OCI-LY7 (cell line): ENCODE measurements around the gene RIMS3.
A peak's percentile ranks its signal among the peaks of the same experiment; 100 is the strongest.

ENCODE experiments used
- EZH2phosphoT487 ChIP-seq: fragments of 200-600 bp; sonication (generic); IDR thresholded peaks from 2 replicates; pipeline ENCODE4 v1.6.1; 2018; ENCODE audit warnings: low read depth, borderline replicate concordance, mild to moderate bottlenecking, mixed run types, antibody characterized with exemption, low read length, moderate library complexity, mixed read lengths
- TF ChIP-seq, protein P1 (sequence below): fragments of 200-600 bp; sonication (generic); conservative IDR thresholded peaks from 2 replicates; pipeline ENCODE4 v1.5.1; 2014; ENCODE audit warnings: mild to moderate bottlenecking, antibody characterized with exemption, low read length, moderate library complexity, mixed read lengths

DNA sequence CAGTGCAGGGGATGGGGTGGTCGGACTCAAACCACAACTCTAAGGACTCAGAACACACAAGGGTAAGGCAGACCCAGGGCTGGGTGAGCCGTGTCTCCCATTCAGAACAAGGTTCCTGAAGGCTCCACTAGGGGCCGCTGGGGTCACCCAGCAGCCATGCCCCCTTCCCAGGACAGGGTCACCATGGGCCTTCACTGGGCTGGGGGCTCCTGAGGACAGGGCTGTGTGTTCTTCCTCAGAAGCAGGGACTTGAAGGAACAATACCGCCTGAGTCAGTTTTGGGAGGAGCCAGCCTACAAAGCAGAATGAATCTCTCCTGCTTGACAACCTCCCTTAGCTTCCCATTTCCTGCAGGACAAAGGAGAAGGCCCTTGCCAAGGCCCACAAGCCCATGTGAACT is 15.4 kb downstream of the RIMS3 start:
- TF ChIP-seq, protein P1, sequence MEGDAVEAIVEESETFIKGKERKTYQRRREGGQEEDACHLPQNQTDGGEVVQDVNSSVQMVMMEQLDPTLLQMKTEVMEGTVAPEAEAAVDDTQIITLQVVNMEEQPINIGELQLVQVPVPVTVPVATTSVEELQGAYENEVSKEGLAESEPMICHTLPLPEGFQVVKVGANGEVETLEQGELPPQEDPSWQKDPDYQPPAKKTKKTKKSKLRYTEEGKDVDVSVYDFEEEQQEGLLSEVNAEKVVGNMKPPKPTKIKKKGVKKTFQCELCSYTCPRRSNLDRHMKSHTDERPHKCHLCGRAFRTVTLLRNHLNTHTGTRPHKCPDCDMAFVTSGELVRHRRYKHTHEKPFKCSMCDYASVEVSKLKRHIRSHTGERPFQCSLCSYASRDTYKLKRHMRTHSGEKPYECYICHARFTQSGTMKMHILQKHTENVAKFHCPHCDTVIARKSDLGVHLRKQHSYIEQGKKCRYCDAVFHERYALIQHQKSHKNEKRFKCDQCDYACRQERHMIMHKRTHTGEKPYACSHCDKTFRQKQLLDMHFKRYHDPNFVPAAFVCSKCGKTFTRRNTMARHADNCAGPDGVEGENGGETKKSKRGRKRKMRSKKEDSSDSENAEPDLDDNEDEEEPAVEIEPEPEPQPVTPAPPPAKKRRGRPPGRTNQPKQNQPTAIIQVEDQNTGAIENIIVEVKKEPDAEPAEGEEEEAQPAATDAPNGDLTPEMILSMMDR: peak; percentile 75
- TF ChIP-seq EZH2phosphoT487: no peak
